NCI-H1092 treated with DMSO at 0.1 percent for 48 hours (cell line): ENCODE data around the gene ZFYVE28.
A peak's percentile ranks its signal among the peaks of the same experiment; 100 is the strongest.

ENCODE experiments used
- DNase-seq: peaks from one replicate; lab custom pipeline; 2025; lab: John Stamatoyannopoulos, UW

Gene ZFYVE28

GRCh38 chr4:2259036-2259540 lies 159.4 kb downstream of the ZFYVE28 start:
- no peak for DNase-seq

DNA sequence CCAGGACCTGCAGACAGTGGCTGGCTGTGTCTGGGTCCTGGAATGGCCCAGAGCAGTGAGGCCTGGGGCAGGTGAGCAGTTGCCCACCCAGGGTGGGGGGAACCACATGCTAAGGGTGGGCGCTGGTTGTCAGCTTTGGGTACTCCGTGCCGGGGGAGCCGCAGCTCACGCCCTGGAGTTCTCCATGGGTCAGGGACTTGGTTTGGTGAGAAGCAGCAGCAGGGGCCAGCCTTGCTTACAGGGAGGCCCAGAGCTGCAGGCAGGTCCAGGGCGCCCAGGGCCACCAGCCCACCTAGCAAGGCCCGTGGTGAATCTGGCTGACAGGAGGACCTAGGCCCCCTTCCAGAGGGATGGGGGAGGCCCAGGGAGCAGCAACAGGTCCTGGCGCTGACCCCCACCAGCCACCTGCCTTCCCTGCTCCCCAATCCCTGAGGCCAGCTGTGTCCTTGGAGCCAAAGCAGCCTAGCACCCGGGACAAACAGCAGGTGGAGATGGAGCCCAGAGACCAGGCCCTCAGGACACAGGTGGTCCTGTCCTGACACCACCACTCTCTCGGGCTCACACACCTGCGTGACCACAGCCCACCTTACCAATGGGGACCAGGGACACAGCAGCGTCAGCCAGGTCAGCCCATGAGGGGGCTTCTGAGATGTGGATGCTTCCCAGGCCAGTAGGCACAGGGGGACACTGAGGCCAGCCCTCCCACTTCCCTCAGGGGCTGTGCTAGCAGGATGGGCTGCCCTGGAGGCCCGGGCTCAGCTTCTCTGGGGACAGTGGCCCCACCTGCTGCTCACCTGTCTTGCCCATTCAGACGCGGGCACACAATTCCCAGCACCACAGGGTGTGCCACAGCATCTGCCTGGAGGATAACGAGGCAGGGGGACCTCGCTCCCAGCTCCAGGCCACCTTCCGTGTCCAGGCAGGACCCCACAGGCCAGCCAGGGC lies 160.1 kb downstream of the ZFYVE28 start:
- no peak for DNase-seq

DNA sequence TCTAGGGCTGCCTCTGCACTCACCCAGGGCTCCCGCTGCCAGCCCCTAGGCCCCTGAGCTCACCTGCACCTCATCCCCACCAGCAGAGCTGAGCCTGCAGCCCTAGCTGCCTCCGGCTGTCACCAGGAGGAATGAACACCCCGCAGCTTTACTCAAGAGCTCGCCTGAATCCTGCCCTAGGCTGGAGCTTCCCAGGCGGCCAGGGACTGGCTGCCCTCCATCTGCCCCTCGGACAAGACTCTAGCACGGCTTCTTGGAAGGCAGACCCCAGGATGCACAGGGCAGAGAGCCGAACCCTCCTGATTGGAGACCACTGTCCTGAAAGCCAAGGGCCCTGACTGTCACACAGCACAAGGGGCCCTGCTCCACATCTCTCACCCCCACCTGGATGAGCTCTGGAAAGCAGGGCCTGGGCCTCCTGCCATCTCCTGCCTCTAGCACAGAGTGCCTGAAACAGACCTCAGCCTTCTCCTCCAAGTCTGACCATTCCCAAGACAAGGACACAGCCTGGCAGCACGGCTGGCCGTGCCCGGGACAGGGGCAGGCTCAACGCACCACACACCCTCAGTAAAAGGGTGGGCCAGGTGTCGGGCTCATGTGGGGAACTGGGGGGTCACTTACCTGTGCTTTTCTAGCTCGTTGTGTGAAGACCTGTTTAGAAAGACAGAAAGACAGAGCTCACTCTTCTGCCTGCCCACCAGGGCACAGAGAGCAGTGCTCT lies 160.9 kb downstream of the ZFYVE28 start:
- no peak for DNase-seq

GRCh38 chr4:2256781-2257191 lies 161.7 kb downstream of the ZFYVE28 start:
- no peak for DNase-seq

GRCh38 chr4:2256156-2256731 lies 162.2 kb downstream of the ZFYVE28 start:
- no peak for DNase-seq

DNA sequence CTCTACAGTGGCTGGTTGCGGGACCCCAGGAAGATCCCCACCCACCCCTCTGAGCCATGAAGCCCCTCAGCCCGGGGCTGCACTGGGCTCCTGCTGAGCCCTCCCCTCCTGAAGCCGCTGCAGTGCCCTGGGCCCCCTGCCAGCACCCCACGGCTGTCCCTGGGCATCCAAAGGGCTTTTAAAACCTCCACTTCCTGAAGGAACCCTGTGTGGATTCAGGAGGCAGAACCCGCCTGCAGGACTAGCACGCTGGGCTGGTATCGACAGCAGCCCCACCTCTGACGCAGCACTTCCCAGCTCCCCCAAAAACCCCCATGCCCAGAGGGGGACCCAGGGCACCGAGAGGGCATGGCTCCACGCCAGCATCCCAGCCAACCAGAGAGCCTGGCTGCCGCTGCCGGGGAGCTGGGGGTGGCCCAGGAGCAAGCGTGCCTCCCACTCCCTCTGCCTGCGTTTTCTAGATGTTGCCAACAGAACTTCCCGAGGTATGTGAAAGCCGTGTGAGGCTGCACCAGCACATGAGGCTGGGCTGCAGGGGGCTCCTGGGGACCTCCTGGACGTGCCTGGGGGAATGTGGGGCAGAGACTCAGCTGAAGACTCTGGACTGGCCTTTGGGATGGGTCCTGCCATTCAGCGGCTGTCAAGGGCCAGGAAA lies 162.8 kb downstream of the ZFYVE28 start:
- peak; percentile 11 for DNase-seq

- no peak for DNase-seq
These were observed 163.6 kb downstream of the ZFYVE28 start for GRCh38 chr4:2254665-2255500.

- no peak for DNase-seq
These were observed 165.0 kb downstream of the ZFYVE28 start for GRCh38 chr4:2253160-2254084.

- no peak for DNase-seq
These were observed 165.8 kb downstream of the ZFYVE28 start for GRCh38 chr4:2252530-2253091.

DNA sequence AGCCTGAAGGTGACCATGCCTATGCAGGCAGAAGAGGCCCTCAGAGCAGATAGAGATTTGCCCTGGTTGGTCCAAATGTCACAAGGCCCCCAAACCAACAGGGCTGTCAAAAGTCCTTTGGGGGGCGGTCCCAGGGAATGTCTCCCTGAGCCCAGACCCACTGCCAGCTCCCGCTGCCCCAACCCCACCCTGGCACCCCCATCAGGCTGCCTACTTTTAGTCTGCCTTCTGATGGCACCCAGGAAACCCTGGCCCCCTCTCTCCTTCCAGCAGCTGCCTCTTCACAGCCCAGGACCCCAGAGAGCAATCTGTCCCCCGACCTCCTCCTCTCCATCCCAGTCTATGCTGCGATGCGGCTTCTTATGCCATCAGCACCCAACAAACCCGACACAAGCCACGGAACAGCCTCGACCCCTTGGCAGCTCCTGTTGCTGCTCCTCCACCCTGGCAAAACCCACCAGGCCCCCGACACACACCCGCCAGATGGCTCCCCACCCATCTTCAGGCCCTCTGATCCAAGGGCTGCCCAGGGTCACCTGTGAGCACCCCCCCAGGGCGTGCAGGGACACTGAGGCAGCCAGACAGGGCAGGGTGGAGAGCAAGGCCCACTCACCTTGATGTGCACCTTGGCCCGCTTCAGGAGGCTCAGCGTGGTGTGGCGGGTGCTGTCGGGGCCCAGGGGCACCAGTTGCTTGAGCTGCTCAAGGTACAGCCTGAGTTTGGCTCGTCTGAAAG lies 166.5 kb downstream of the ZFYVE28 start:
- no peak for DNase-seq

GRCh38 chr4:2251073-2251794 lies 167.2 kb downstream of the ZFYVE28 start:
- no peak for DNase-seq

DNA sequence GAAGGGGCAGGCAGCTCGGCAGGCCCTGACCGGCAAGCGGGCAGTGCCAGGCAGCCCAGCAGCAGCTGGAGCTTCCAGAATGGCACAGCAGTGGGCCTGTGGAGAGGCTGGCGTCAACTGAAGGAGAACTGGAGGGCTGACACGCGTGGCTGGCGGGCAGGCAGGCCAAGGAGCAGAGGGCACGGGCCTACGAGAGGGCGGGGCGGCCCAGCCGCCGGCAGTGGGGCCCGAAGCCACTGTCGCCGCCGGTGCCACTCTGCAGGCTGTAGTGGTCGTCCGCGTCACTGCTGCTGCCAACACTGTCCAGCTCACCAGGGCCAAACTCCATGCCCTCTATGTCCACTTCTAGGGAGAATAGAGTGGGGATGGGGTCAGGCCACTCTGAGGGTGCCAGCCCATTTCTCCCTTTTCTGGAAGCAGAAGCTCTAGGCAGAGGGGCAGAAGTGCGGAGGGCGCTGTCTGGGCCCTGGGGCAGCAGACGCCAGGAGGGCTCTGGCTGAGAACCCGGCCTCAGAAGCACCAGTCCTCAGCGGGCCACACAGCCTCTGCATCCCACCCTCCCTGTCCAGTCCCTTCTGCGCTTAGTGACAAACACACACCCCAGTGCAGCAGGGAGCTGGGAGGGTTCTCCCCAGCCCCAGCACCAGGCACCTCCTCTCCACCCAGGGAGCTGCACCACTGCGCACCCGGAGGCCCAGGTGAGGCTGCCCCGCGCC lies 167.9 kb downstream of the ZFYVE28 start:
- no peak for DNase-seq

- no peak for DNase-seq
These were observed 168.7 kb downstream of the ZFYVE28 start for GRCh38 chr4:2249526-2250356.

GRCh38 chr4:2248821-2249261 lies 169.6 kb downstream of the ZFYVE28 start:
- DNase-seq: no peak

GRCh38 chr4:2248044-2248780 lies 170.2 kb downstream of the ZFYVE28 start:
- no peak for DNase-seq
